Tibial artery (tissue), 4 donors: ENCODE data around the gene PIGV.

Source experiments
- DNase-seq, 2 donors: peaks; one replicate each; pipeline ENCODE4 v3.0.0-alpha.2; 2019
- H3K27ac ChIP-seq, 2 donors: fragments of 200-600 bp; sonication (generic) in 1 of 2; 1 replicate in 1 of 2; 2 replicates in 1 of 2; pipeline ENCODE4 v1.5.1; 2018 to 2019; ENCODE audit warnings: mild to moderate bottlenecking in 1 of 2
- H3K27me3 ChIP-seq, 2 donors: fragments of 200-600 bp; sonication (generic) in 1 of 2; one replicate each; pipeline versions ENCODE4 v1.5.1 to v1.6.0; 2016 to 2019
- H3K36me3 ChIP-seq, 3 donors: fragments of 200-600 bp; sonication (generic) in 2 of 3; one replicate each; pipeline ENCODE4 v1.5.1; 2016 to 2019; ENCODE audit warnings: mild to moderate bottlenecking in 2 of 3
- H3K4me1 ChIP-seq, 4 donors: fragments of 200-600 bp; sonication (generic) in 2 of 4; 1 replicate in 3 of 4; 2 replicates in 1 of 4; pipeline ENCODE4 v1.5.1; 2016 to 2019
- H3K4me3 ChIP-seq, 2 donors: fragments of 200-600 bp; sonication (generic) in 1 of 2; 1 replicate in 1 of 2; 2 replicates in 1 of 2; pipeline ENCODE4 v1.5.1; 2018 to 2019; ENCODE audit warnings: mild to moderate bottlenecking in 2 of 2
- H3K9me3 ChIP-seq, 3 donors: fragments of 200-600 bp; sonication (generic) in 1 of 3; one replicate each; pipeline ENCODE4 v1.5.1; 2016 to 2019
- CTCF ChIP-seq, 2 experiments: fragments of 200-600 bp in 1 of 2; fragments of 450-650 bp in 1 of 2; IDR thresholded peaks; one replicate each; pipeline ENCODE4 v1.5.1; 2017 to 2019; ENCODE audit warnings: antibody characterized with exemption in 2 of 2, mild to moderate bottlenecking in 1 of 2, moderate library complexity in 1 of 2
- intact Hi-C: fragments of 100-400 bp; cut with DNase I; formaldehyde crosslinking; loops from one replicate; pipeline ENCODE4 v1.15.0; 2023; ENCODE audit warnings: low total_unique reads

Gene PIGV

DNA sequence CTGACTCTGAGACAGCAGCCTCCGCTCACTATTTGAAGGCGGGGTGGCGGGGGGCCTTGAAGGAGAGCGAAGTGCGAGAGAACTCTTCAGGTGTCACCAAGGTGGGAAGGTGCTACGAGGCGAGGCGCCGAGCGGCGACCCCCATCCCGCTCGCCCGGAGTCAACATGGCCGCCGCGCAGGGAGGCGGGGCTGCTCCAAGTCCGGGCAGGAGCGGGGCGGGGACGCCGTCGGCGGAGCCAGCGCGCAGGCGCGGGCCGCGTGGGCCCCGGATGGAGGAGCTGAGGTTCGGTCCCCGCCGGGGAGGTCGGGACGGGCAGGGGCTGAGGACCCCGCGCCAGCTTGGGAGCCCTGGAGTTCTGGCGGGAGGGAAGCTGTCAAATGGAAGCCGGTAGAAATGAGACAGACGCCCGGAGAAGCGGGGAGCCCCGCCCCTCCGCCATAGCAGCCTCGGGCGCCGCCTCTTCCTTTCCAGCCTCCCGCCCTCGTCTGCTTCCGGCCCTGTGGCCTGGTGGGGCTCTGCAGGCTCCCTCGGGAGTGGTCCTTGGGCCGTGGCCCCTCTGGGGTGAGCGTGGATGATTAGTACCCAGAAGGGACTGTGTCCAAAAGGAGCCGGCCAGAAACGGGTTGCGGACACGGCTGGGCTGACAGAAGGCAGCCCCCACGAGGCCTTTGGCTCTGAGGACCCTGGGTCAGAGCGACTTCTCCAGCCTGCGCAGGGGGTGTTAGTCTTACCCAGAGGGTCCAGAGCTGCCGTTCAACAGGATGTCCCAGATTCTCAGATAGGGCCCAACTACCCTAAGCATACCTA lies at the start of gene PIGV:
PIGV (plus strand) TSS at position 245 of the 809 bp plus-strand sequence. CDS start 2,866 bp downstream, outside the sequence.
- Histone ChIP-seq H3K27me3 (no peaks in the 10 kb centered on the region), H3K9me3 (no peaks in the 10 kb centered on the region), H3K4me1 (peaks cover 5 to 57% (median 39%) of the 10 kb centered on the region in 4 donors), H3K36me3 (peaks cover 0 to 1% (median 0%) of the 10 kb centered on the region in 3 donors), H3K4me3 (peak within 1 kb of the TSS; percentile 60 to 74), H3K27ac (peak within 1 kb of the TSS; percentile 98 to 100)
- peak; percentile 82 to 93 for DNase-seq
- TF ChIP-seq CTCF (IDR thresholded peaks at IDR 0.05): peak; percentile 30 to 47
- intact Hi-C loops: loop anchor here (2.0 kb wide), 2 partner anchors 91 to 287 kb away; partner anchors contain the start of gene ARID1A

GRCh38 chr1:26739329-26739914 lies 48.3 kb upstream of the PIGV start:
- intact Hi-C loops: no loop called here
- H3K36me3 ChIP-seq: peaks cover 20 to 84% (median 48%) of the 10 kb centered on the region in 3 donors

DNA sequence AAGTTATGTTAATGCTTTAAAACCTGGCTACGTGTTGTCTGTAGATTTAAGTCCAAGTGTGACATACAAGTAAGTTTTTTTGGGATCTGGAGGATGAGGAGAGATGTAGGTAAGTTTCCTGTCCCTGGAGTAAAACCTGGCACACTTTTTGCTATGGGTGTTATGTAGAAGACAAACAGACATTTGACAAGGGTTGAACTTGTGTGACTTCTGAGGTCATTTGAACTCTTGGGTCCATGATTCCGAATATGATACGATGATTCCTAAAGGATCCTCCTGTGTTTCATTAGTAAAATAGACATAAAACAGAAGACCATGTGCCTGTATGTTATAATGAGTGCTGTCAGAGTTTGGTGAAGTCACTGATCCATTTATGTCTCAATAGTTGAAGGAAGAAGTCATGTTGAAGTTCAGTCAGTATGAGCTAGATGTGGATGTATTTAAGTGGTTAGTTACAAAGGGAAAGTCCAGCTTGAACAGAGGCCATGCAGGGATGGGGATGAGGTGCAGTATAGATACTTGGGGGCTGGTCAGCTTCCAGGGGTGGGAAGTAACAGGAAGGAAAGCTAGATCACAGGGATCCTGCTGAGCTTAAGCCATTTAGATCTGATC lies 47.6 kb upstream of the PIGV start:
- Histone ChIP-seq H3K4me1 (peaks cover 0 to 32% (median 15%) of the 10 kb centered on the region in 4 donors), H3K9me3 (no peaks in the 10 kb centered on the region), H3K36me3 (peaks cover 20 to 83% (median 48%) of the 10 kb centered on the region in 3 donors), H3K4me3 (no peak overlapping the region), H3K27ac (no peak overlapping the region), H3K27me3 (no peaks in the 10 kb centered on the region)
- TF ChIP-seq CTCF (IDR thresholded peaks at IDR 0.05): no peak
- intact Hi-C loops: no loop called here
- DNase-seq: no peak

More at GRCh38 chr1:26739329-26739914, 48.3 kb upstream of the PIGV start:
- Histone ChIP-seq H3K4me1 (peaks cover 0 to 32% (median 12%) of the 10 kb centered on the region in 4 donors), H3K9me3 (no peaks in the 10 kb centered on the region), H3K4me3 (no peak overlapping the region), H3K27me3 (no peaks in the 10 kb centered on the region), H3K27ac (no peak overlapping the region)
- no peak for DNase-seq
- TF ChIP-seq CTCF (IDR thresholded peaks at IDR 0.05): no peak

DNA sequence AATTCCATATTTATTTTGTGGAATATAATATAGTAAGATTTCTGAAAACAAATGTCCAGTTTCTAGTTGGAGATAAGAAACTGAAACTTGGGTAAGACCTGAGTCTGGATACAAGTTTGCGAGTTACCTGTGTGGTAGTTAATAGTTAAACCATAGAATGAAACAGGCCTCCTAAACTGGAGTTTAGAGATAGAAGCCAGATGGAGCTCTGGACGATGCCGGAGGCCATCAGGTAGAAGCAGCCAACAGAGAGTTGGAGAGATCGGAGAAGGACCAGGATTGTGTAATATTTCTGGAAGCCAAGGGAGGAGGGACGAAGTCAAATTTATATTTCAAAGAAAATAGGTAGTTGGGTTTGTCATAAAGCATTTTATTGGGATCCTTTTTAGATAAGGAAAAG lies 46.8 kb upstream of the PIGV start:
- DNase-seq: no peak
- Histone ChIP-seq H3K9me3 (no peaks in the 10 kb centered on the region), H3K36me3 (peaks cover 16 to 83% (median 40%) of the 10 kb centered on the region in 3 donors), H3K4me3 (no peak overlapping the region), H3K4me1 (peaks cover 0 to 35% (median 17%) of the 10 kb centered on the region in 4 donors), H3K27me3 (no peaks in the 10 kb centered on the region), H3K27ac (no peak overlapping the region)
- no peak for TF ChIP-seq CTCF (IDR thresholded peaks at IDR 0.05)
- intact Hi-C loops: no loop called here

DNA sequence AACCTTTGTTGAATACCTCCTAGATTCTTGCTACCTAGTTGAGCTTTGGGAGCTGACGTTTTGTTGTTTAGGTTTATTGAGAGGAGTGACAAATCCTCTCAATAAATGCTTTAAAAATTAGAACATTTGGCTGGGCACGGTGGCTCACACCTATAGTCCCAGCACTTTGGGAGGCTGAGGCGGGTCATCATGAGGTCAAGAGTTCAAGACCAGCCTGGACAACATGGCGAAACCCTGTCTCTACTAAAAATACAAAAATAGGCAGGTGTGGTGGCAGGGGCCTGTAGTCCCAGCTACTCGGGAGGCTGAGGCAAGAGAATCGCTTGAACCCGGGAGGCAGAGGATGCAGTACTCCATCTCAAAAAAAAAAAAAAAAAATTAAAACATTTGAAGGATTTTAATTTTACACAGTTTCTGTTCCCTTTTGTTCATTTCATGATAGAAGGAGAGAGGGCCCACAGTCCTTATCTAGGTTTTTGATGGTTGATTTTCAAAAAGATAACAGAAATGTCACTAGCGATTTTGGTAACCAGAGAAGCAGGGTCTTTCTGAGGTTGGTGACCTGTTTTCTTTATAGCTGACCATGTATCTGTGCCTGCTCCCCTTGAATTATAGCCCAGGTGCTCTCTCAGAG lies 44.2 kb upstream of the PIGV start:
- H3K9me3 ChIP-seq: no peaks in the 10 kb centered on the region
- H3K4me1 ChIP-seq: peaks cover 0 to 45% (median 26%) of the 10 kb centered on the region in 4 donors
- H3K4me3 ChIP-seq: no peak overlapping the region
- TF ChIP-seq CTCF (IDR thresholded peaks at IDR 0.05): no peak
- intact Hi-C loops: no loop called here
- DNase-seq: no peak
- peak overlapping the region; percentile 26 to 58 for H3K27ac ChIP-seq
- no peaks in the 10 kb centered on the region for H3K27me3 ChIP-seq
- peaks cover 0 to 71% (median 16%) of the 10 kb centered on the region in 3 donors for H3K36me3 ChIP-seq
